Hepatic stellate cell (primary cell): ENCODE data around the gene L3MBTL1.

Experiments used
- DNase-seq: peaks from one replicate; pipeline ENCODE4 v3.0.0; 2011; ENCODE audit warnings: low spot score

Gene L3MBTL1

GRCh38 chr20:43590036-43590391, 82.5 kb downstream of the L3MBTL1 start:
- no peak for DNase-seq

- DNase-seq = peak; percentile 90
Observed at GRCh38 chr20:43590392-43591303, 83.2 kb downstream of the L3MBTL1 start, which contains the start of gene IFT52. IFT52 (plus strand) TSS chr20:43590937; CDS start chr20:43594699, 3,762 bp downstream.
